Neutrophil (primary cell): ENCODE data around the gene CCDC38.

ENCODE experiments used
- H3K27ac ChIP-seq: fragments of 200-600 bp; sonication (generic); 2 replicates; pipeline ENCODE4 v1.5.1; 2016; ENCODE audit warnings: mild to moderate bottlenecking, moderate library complexity
- H3K27me3 ChIP-seq: fragments of 200-600 bp; sonication (generic); 2 replicates; pipeline ENCODE4 v1.6.0; 2016; ENCODE audit warnings: mild to moderate bottlenecking
- H3K36me3 ChIP-seq: fragments of 200-600 bp; sonication (generic); 2 replicates; pipeline ENCODE4 v1.5.1; 2017
- H3K4me1 ChIP-seq, 2 experiments: fragments of 200-600 bp in 1 of 2; sonication (generic) in 1 of 2; 1 replicate in 1 of 2; 2 replicates in 1 of 2; pipeline versions ENCODE4 v1.5.1 to v1.6.1; 2013 to 2016; ENCODE audit warnings: low read depth in 1 of 2, low read length in 1 of 2, mild to moderate bottlenecking in 1 of 2, moderate library complexity in 1 of 2; ENCODE audit not compliant: control insufficient read depth in 1 of 2, insufficient read depth in 1 of 2
- H3K4me3 ChIP-seq, 2 experiments: fragments of 200-600 bp in 1 of 2; sonication (generic) in 1 of 2; 1 replicate in 1 of 2; 2 replicates in 1 of 2; pipeline ENCODE4 v1.5.1; 2013 to 2016; ENCODE audit warnings: low read depth in 1 of 2, low read length in 1 of 2, mild to moderate bottlenecking in 1 of 2, moderate library complexity in 1 of 2
- H3K9me3 ChIP-seq: fragments of 200-600 bp; sonication (generic); 2 replicates; pipeline ENCODE4 v1.5.1; 2016
- TF ChIP-seq, protein P1 (sequence below): fragments of 200-600 bp; sonication (generic); IDR thresholded peaks from 2 replicates; pipeline ENCODE4 v1.5.1; 2016; ENCODE audit warnings: antibody characterized with exemption

Gene CCDC38

DNA sequence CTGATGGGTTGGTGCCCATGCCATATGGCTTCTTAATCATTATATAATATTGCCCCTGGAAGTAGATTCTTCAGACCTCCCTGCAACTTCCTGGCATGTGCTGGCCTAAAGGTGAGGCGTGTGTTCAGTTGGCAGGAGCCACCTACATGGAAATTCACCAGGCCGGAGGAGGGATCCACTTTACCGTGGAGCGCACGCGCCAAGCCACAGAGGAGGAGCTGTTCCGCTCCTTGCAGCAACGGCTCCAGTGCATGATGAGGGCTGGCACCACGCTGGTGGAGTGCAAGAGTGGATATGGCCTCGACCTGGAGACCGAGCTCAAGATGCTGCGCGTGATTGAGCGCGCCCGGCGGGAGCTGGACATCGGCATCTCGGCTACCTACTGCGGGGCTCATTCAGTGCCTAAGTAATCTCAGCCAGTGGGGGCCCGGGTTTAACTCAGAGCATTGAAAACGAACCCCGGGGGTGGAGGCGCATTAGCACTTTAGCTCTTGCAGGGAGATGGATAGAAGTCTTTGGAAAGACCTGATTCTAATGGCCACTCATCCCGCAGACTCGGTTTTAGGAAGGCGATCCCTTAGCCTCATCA lies 14.2 kb upstream of the CCDC38 start:
- H3K27ac ChIP-seq: no peak overlapping the region
- H3K4me3 ChIP-seq: no peak overlapping the region
- no peaks in the 10 kb centered on the region for H3K27me3 ChIP-seq
- no peaks in the 10 kb centered on the region for H3K4me1 ChIP-seq
- TF ChIP-seq, protein P1, sequence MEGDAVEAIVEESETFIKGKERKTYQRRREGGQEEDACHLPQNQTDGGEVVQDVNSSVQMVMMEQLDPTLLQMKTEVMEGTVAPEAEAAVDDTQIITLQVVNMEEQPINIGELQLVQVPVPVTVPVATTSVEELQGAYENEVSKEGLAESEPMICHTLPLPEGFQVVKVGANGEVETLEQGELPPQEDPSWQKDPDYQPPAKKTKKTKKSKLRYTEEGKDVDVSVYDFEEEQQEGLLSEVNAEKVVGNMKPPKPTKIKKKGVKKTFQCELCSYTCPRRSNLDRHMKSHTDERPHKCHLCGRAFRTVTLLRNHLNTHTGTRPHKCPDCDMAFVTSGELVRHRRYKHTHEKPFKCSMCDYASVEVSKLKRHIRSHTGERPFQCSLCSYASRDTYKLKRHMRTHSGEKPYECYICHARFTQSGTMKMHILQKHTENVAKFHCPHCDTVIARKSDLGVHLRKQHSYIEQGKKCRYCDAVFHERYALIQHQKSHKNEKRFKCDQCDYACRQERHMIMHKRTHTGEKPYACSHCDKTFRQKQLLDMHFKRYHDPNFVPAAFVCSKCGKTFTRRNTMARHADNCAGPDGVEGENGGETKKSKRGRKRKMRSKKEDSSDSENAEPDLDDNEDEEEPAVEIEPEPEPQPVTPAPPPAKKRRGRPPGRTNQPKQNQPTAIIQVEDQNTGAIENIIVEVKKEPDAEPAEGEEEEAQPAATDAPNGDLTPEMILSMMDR: no peak
- H3K36me3 ChIP-seq: no peaks in the 10 kb centered on the region
- no peaks in the 10 kb centered on the region for H3K9me3 ChIP-seq

DNA sequence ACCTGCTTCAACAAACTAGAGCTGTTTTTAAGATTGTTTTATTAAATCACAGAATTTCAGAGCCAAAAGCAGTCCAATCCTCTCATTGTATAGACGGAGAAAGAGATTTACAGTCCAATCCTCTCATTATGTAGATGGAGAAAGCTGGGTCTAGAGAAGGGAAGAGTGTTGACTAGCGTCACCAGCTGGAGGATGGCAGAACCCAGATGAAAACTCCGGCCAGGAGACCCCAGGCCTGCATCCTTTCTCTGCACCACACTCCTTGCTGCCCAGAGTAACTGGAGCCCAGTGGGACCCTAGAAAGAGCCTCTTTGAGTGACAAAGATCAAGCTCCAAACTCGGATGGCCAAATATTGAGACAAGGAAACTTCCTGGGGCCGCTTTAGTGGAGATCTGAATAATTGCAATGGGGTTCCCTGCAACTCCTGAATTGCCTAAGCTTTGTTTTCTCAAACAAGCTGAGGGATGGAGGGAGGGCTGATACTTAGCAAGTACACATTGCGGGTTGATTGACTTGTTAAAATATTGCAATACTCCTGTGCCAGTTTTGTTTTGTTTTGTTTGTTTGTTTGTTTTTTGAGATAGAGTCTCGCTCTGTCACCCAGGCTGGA lies 13.2 kb upstream of the CCDC38 start:
- Histone ChIP-seq H3K4me3 (no peak overlapping the region), H3K27me3 (no peaks in the 10 kb centered on the region), H3K4me1 (no peaks in the 10 kb centered on the region), H3K36me3 (no peaks in the 10 kb centered on the region), H3K9me3 (no peaks in the 10 kb centered on the region), H3K27ac (no peak overlapping the region)
- TF ChIP-seq, protein P1: no peak

DNA sequence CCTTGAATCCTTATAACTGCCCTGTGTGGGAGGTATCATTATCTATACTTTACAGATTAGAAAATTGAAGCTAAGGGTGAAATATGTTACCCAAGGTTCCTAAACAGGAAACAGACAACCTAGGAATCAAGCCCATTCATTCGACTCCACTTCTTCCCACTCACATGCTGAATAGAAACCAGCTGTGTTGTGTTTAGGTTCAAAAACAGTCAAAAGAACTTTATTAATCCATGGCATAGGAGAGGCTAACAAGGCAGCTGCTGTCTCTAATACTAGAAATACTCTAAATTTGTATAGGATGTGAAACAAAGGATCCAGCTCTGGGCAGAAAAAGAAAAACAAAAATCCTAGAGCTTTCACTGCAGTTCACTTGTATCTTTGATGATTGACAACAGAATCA lies 10.6 kb upstream of the CCDC38 start:
- Histone ChIP-seq H3K4me3 (no peak overlapping the region), H3K27ac (no peak overlapping the region), H3K4me1 (no peaks in the 10 kb centered on the region), H3K27me3 (peaks cover 10% of the 10 kb centered on the region), H3K36me3 (no peaks in the 10 kb centered on the region), H3K9me3 (no peaks in the 10 kb centered on the region)
- TF ChIP-seq, protein P1: no peak

DNA sequence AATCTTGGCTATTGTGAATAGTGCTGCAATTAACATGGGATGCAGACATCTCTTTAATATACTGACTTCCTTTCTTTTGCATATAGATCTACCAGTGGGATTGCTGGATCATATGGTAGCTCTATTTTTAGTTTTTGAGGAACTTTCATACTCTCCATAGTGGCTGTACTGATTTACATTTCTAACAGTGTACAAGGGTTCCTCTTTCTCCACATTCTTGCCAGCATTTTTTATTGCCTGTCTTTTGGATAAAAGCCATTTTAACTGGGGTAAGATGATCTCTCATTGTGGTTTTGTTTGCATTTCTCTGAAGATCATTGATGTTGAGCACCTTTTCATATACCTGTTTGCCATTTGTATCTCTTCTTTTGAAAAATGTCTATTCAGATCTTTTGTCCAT lies 9.1 kb upstream of the CCDC38 start:
- H3K36me3 ChIP-seq: no peaks in the 10 kb centered on the region
- no peak overlapping the region for H3K27ac ChIP-seq
- TF ChIP-seq, protein P1: no peak
- no peaks in the 10 kb centered on the region for H3K4me1 ChIP-seq
- H3K27me3 ChIP-seq: peaks cover 10% of the 10 kb centered on the region
- H3K9me3 ChIP-seq: no peaks in the 10 kb centered on the region
- no peak overlapping the region for H3K4me3 ChIP-seq

DNA sequence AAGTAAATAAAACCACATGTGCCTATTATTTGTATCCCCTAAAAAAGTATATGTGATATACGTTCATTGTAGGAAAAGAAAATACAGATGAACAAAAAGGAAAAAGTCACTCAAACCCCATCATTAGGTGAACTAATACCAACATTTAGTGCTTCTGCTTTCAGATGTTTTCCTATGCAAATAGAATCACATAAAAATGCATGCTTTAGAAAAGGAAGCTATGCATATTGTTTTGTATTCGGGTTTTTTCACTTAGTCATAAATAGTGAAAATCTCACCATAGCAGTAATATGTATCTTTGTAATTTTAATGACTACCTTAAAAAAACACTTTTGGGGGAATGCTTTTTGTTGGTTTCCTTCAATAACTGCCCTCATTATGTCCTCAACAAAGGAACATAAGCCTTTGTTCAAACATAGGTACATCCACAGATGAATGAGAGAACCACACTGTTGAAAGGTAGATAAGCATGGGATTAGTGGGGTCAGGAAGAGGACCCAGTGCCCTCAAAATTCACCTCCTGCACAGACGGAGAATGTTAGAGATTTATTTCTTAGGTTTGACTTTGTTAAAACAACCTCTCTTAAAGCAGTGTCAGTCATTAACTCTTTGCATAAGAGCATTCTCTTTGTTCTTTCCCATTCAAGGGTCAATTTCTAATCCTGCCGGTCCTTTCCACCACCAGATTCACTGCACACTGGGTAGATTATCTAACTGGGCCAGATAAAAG lies 7.2 kb upstream of the CCDC38 start:
- TF ChIP-seq, protein P1: no peak
- Histone ChIP-seq H3K4me1 (no peaks in the 10 kb centered on the region), H3K4me3 (no peak overlapping the region), H3K36me3 (no peaks in the 10 kb centered on the region), H3K9me3 (no peaks in the 10 kb centered on the region), H3K27me3 (peaks cover 20% of the 10 kb centered on the region), H3K27ac (no peak overlapping the region)
